Cardiac muscle cell (in vitro differentiated cells and primary cell): ENCODE data around the gene GAS7. TPM values are rescaled to one million over a fixed set of nuclear protein-coding genes. Genes with fewer than 3 reads are reported as not detected.

Experiments used
- DNase-seq, 2 donors: peaks; one replicate each; pipeline versions ENCODE4 v3.0.0 to v3.0.0-alpha.2; 2010 to 2017; ENCODE audit warnings: low read depth in 1 of 2, low spot score in 1 of 2
- H3K27ac ChIP-seq: fragments of 200-600 bp; sonication (generic); 2 replicates; pipeline ENCODE4 v1.5.1; 2016
- H3K27me3 ChIP-seq: fragments of 200-600 bp; sonication (generic); 2 replicates; pipeline ENCODE4 v1.6.0; 2016; ENCODE audit warnings: control low read depth
- H3K36me3 ChIP-seq: fragments of 200-600 bp; sonication (generic); 2 replicates; pipeline ENCODE4 v1.5.1; 2016; ENCODE audit warnings: control low read depth
- H3K4me1 ChIP-seq: fragments of 200-600 bp; sonication (generic); 2 replicates; pipeline ENCODE4 v1.8.1; 2017; ENCODE audit warnings: low read depth, mild to moderate bottlenecking, mixed run types
- H3K4me3 ChIP-seq: fragments of 200-600 bp; sonication (generic); 2 replicates; pipeline ENCODE4 v1.5.1; 2016; ENCODE audit warnings: mild to moderate bottlenecking
- H3K9me3 ChIP-seq: fragments of 200-600 bp; sonication (generic); 2 replicates; pipeline ENCODE4 v1.5.1; 2017; ENCODE audit warnings: low read depth, mild to moderate bottlenecking, control low read depth
- CTCF ChIP-seq: IDR thresholded peaks from 2 replicates; pipeline ENCODE4 v1.5.1; 2012; ENCODE audit warnings: low read depth, mild to moderate bottlenecking, low read length
- polyA plus RNA-seq: library from polyadenylated mRNA; unstranded; fragments of >200 nt; fragmentation: Nextera tagmentation; extraction: Ambion mirVana; gene quantifications from 2 replicates; pipeline ENCODE4 v1.2.1, GENCODE V29; 2016
- total RNA-seq: library from RNA; depleted of rRNA; stranded (reverse); fragments of >200 nt; gene quantifications from 2 replicates; pipeline ENCODE4 v1.2.3, GENCODE V29; 2016

GAS7 gene
- total and polyA plus RNA-seq, 2 experiments from 2014 or later: 6.1 to 13.5 TPM

- DNase-seq: no peak
- no peaks in the 10 kb centered on the region for H3K36me3 ChIP-seq
- no peak overlapping the region for H3K27ac ChIP-seq
- no peak overlapping the region for H3K4me3 ChIP-seq
- peaks cover 21% of the 10 kb centered on the region for H3K4me1 ChIP-seq
- no peaks in the 10 kb centered on the region for H3K9me3 ChIP-seq
- H3K27me3 ChIP-seq: no peaks in the 10 kb centered on the region
- TF ChIP-seq CTCF: no peak
Observed at GRCh38 chr17:10109146-10109545, 89.3 kb downstream of the GAS7 start.

GRCh38 chr17:10107316-10108165 lies 90.9 kb downstream of the GAS7 start:
- no peaks in the 10 kb centered on the region for H3K36me3 ChIP-seq
- H3K27me3 ChIP-seq: no peaks in the 10 kb centered on the region
- TF ChIP-seq CTCF: no peak
- DNase-seq: no peak
- no peak overlapping the region for H3K4me3 ChIP-seq
- H3K27ac ChIP-seq: no peak overlapping the region
- H3K4me1 ChIP-seq: peaks cover 21% of the 10 kb centered on the region
- H3K9me3 ChIP-seq: no peaks in the 10 kb centered on the region

GRCh38 chr17:10106067-10106466 lies 92.3 kb downstream of the GAS7 start:
- no peaks in the 10 kb centered on the region for H3K9me3 ChIP-seq
- DNase-seq: no peak
- TF ChIP-seq CTCF: no peak
- H3K36me3 ChIP-seq: no peaks in the 10 kb centered on the region
- no peaks in the 10 kb centered on the region for H3K27me3 ChIP-seq
- H3K4me3 ChIP-seq: no peak overlapping the region
- peaks cover 21% of the 10 kb centered on the region for H3K4me1 ChIP-seq
- peak overlapping the region; percentile 85 for H3K27ac ChIP-seq

GRCh38 chr17:10105513-10106001 lies 92.8 kb downstream of the GAS7 start:
- H3K36me3 ChIP-seq: no peaks in the 10 kb centered on the region
- H3K4me3 ChIP-seq: no peak overlapping the region
- TF ChIP-seq CTCF: no peak
- peaks cover 21% of the 10 kb centered on the region for H3K4me1 ChIP-seq
- no peaks in the 10 kb centered on the region for H3K9me3 ChIP-seq
- H3K27ac ChIP-seq: peak overlapping the region; percentile 85
- DNase-seq: peak; percentile 80 to 84
- no peaks in the 10 kb centered on the region for H3K27me3 ChIP-seq

- Histone ChIP-seq H3K4me3 (no peak overlapping the region), H3K9me3 (no peaks in the 10 kb centered on the region), H3K27ac (no peak overlapping the region), H3K4me1 (peaks cover 14% of the 10 kb centered on the region), H3K27me3 (no peaks in the 10 kb centered on the region), H3K36me3 (no peaks in the 10 kb centered on the region)
- DNase-seq: no peak
- no peak for TF ChIP-seq CTCF
Observed at GRCh38 chr17:10103712-10104111, 94.7 kb downstream of the GAS7 start.
